GM12878 (cell line): ENCODE data around the gene DUSP15. TPM values are rescaled to one million over a fixed set of nuclear protein-coding genes. Genes with fewer than 3 reads are reported as not detected.

ENCODE experiments used
- ATAC-seq: fragments of 200-7000 bp; cut with Tn5 transposase; 3 replicates; pipeline ENCODE4 v1.9.1; 2020; ENCODE audit warnings: mild to moderate bottlenecking, moderate library complexity
- BruUV-seq: library from RNA; stranded (reverse); fragments of 400-500 nt; replicated peaks from 2 replicates; lab custom pipeline; 2021; lab: Mats Ljungman, UMichigan
- CTCF ChIA-PET: fragments of 300-600 bp; sonication (Branson Sonifier 250); formaldehyde crosslinking; extraction: SDS; loops from one replicate; lab custom pipeline; 2021; ENCODE audit warnings: inconsistent platforms; lab: Yijun Ruan, JAX
- POLR2A ChIA-PET: fragments of 350-600 bp; formaldehyde crosslinking; extraction: SDS; loops from one replicate; lab custom pipeline; 2021; ENCODE audit warnings: inconsistent platforms; lab: Charles Lee
- RAD21 ChIA-PET: fragments of 300-600 bp; sonication (Branson Sonifier 250); formaldehyde crosslinking; loops from one replicate; lab custom pipeline; 2023; ENCODE audit warnings: antibody characterized with exemption; ENCODE audit not compliant: unreplicated experiment; lab: Charles Lee
- SMC1A ChIA-PET: fragments of 300-600 bp; sonication (Branson Sonifier 250); formaldehyde crosslinking; loops from one replicate; lab custom pipeline; 2023; ENCODE audit not compliant: unreplicated experiment, uncharacterized antibody; lab: Charles Lee
- DNase-seq: peaks from one replicate; pipeline ENCODE4 v3.0.0-alpha.2; 2011; ENCODE audit warnings: low read depth, low spot score
- FAIRE-seq: peaks from 3 replicates; lab custom pipeline; 2011; peaks lifted over from hg19 to GRCh38; lab: Jason Lieb, UNC
- H2AFZ ChIP-seq: 2 replicates; pipeline ENCODE4 v1.6.0; 2011; ENCODE audit warnings: low read depth, low read length, control low read depth; ENCODE audit not compliant: control insufficient read depth
- H3K27ac ChIP-seq: 2 replicates; pipeline ENCODE4 v1.5.1; 2011; ENCODE audit warnings: control low read depth; ENCODE audit not compliant: control insufficient read depth, insufficient read depth
- H3K27me3 ChIP-seq, 2 experiments: replicated peaks in 1 of 2; 2 replicates each; pipeline versions ENCODE4 v1.6.0 to v1.6.1; 2011; ENCODE audit warnings: low read length in 1 of 2; ENCODE audit not compliant: control insufficient read depth in 2 of 2, insufficient read depth in 2 of 2
- H3K36me3 ChIP-seq, 2 experiments: 2 replicates each; pipeline ENCODE4 v1.5.1; 2011; ENCODE audit warnings: low read length in 1 of 2; ENCODE audit not compliant: control insufficient read depth in 2 of 2, insufficient read depth in 2 of 2
- H3K4me1 ChIP-seq: 2 replicates; pipeline ENCODE4 v1.6.1; 2011; ENCODE audit warnings: mild to moderate bottlenecking, low read length, moderate library complexity, mixed read lengths; ENCODE audit not compliant: control insufficient read depth, insufficient read depth
- H3K4me2 ChIP-seq: 2 replicates; pipeline ENCODE4 v1.6.0; 2011; ENCODE audit warnings: control low read depth; ENCODE audit not compliant: control insufficient read depth, insufficient read depth
- H3K4me3 ChIP-seq: fragments of 200-600 bp; sonication (generic); 2 replicates; pipeline ENCODE4 v1.5.1; 2016
- H3K79me2 ChIP-seq: 2 replicates; pipeline ENCODE4 v1.6.0; 2011; ENCODE audit warnings: low read length; ENCODE audit not compliant: control insufficient read depth, insufficient read depth
- H3K9ac ChIP-seq: 2 replicates; pipeline ENCODE4 v1.8.0; 2011; ENCODE audit warnings: low read length, control low read depth, mixed read lengths; ENCODE audit not compliant: control insufficient read depth, insufficient read depth
- H3K9me3 ChIP-seq: replicated peaks from 3 replicates; pipeline ENCODE4 v1.5.1; 2011; ENCODE audit warnings: mild to moderate bottlenecking, low read length; ENCODE audit not compliant: control insufficient read depth, insufficient read depth
- H4K20me1 ChIP-seq: 2 replicates; pipeline ENCODE4 v1.6.0; 2011; ENCODE audit not compliant: control insufficient read depth, insufficient read depth
- EP300 ChIP-seq, 2 experiments: fragments of 150-350 bp in 1 of 2; IDR thresholded peaks; 2 replicates each; pipeline ENCODE4 v1.6.1; 2011 to 2012; ENCODE audit warnings: low read depth in 2 of 2, low read length in 2 of 2, borderline replicate concordance in 1 of 2, improper control_type of control experiment in 1 of 2, inconsistent platforms in 1 of 2; ENCODE audit not compliant: control insufficient read depth in 1 of 2
- IKZF1 ChIP-seq: fragments of 450-650 bp; conservative IDR thresholded peaks from 2 replicates; pipeline ENCODE4 v1.6.1; 2017; ENCODE audit warnings: antibody characterized with exemption, mild to moderate bottlenecking
- MEF2B ChIP-seq: fragments of 450-650 bp; IDR thresholded peaks from 2 replicates; pipeline ENCODE4 v1.6.1; 2018; ENCODE audit warnings: mild to moderate bottlenecking, moderate library complexity; ENCODE audit not compliant: partially characterized antibody, poor library complexity, severe bottlenecking
- NFXL1 ChIP-seq: fragments of 450-650 bp; IDR thresholded peaks from 2 replicates; pipeline ENCODE4 v1.6.1; 2017; ENCODE audit warnings: antibody characterized with exemption, mild to moderate bottlenecking, borderline replicate concordance
- NR2F1 ChIP-seq: fragments of 450-650 bp; conservative IDR thresholded peaks from 2 replicates; pipeline ENCODE4 v1.6.1; 2017; ENCODE audit warnings: mild to moderate bottlenecking
- NRF1 ChIP-seq: conservative IDR thresholded peaks from 2 replicates; pipeline ENCODE4 v1.6.1; 2011; ENCODE audit warnings: mild to moderate bottlenecking, low read depth, low read length, improper control_type of control experiment
- ZBTB40 ChIP-seq: fragments of 450-650 bp; IDR thresholded peaks from 2 replicates; pipeline ENCODE4 v1.6.1; 2016; ENCODE audit warnings: mild to moderate bottlenecking, moderate library complexity, borderline replicate concordance
- WGBS: methylation state at CpG from one replicate; pipeline ENCODE4 v1.1.6; 2016; ENCODE audit warnings: low lambda C conversion rate; ENCODE audit not compliant: insufficient replicate concordance, insufficient coverage; ENCODE audit errors: missing lambda C conversion rate; 5-methylcytosine and 5-hydroxymethylcytosine counted together
- in situ Hi-C: fragments of 300-500 bp; cut with MboI; formaldehyde crosslinking; loops from 9 replicates; pipeline ENCODE4 v1.14.3; 2018; ENCODE audit warnings: mixed read lengths
- intact Hi-C: fragments of 100-400 bp; cut with micrococcal nuclease; formaldehyde crosslinking; loops from one replicate; pipeline ENCODE4 v1.14.2; 2022; ENCODE audit not compliant: unreplicated experiment
- polyA plus RNA-seq, 11 experiments: library from polyadenylated mRNA; depleted of rRNA in 4 of 11; unstranded in 6 of 11; stranded (reverse) in 5 of 11; fragments of >200 nt; fragmentation: Nextera tagmentation in 4 of 11; fragmentation: Illumina TruSeq in 1 of 11; extraction: Ambion mirVana in 4 of 11; extraction: Trizol in 1 of 11; gene quantifications; 1 replicate in 1 of 11; 2 replicates in 10 of 11; pipeline versions ENCODE4 v1.2.1 to v1.2.3, GENCODE V29; 2011 to 2016; ENCODE audit warnings: inconsistent platforms in 2 of 11, missing spikeins in 2 of 11, low read depth in 1 of 11
- total RNA-seq, 4 experiments: library from RNA; depleted of rRNA in 3 of 4; stranded (reverse); fragments of >200 nt in 3 of 4; fragmentation: Illumina TruSeq in 1 of 4; extraction: Trizol in 1 of 4; gene quantifications; 2 replicates each; pipeline versions ENCODE4 v1.2.1 to v1.2.3, GENCODE V29; 2013 to 2021
- TF ChIP-seq, protein P1 (sequence below): IDR thresholded peaks from 2 replicates; pipeline ENCODE4 v1.6.1; 2011; ENCODE audit warnings: borderline replicate concordance, low read depth, mild to moderate bottlenecking, moderate library complexity, low read length; ENCODE audit not compliant: insufficient read depth, poor library complexity, severe bottlenecking

The DUSP15 gene
- total and polyA plus RNA-seq, 10 of the 15 experiments (the other 5 are each of a cell fraction or from before 2014, with no cell fraction given), result 0.06 to 2.5 (median 0.67) TPM; not detected in 1

GRCh38 chr20:31918466-31919105 is 48.3 kb upstream of the DUSP15 start:
- H4K20me1 ChIP-seq, result no peaks in the 10 kb centered on the region
- ChIA-PET CTCF (interaction anchor here (1.0 to 3.8 kb wide), 10 partner anchors 10 to 113 kb away, joined by 3 to 23 read pairs (median 5); partner anchors contain the start of gene PDRG1), RAD21 (interaction anchor here (0.7 to 3.5 kb wide), 7 partner anchors 9 to 66 kb away, joined by 3 to 17 read pairs (median 4); no protein-coding TSS in a partner anchor), POLR2A (interaction anchor here (0.6 to 3.2 kb wide), 4 partner anchors 23 to 45 kb away, joined by 3 to 16 read pairs (median 4); no protein-coding TSS in a partner anchor), SMC1A (interaction anchor here (0.9 to 3.7 kb wide), 11 partner anchors 10 to 172 kb away, joined by 3 to 19 read pairs (median 4); partner anchors contain the start of gene PDRG1)
- H3K36me3 ChIP-seq, result no peaks in the 10 kb centered on the region
- no peak overlapping the region for H2AFZ ChIP-seq
- no peaks in the 10 kb centered on the region for H3K9me3 ChIP-seq
- H3K4me2 ChIP-seq, result 0 out of 2 replicates have a peak overlapping the region, but pooled peaks have one; percentile 5
- intact Hi-C loops, result no loop called here
- ATAC-seq (no peak), FAIRE-seq (no peak), DNase-seq (no peak)
- no peaks in the 10 kb centered on the region for H3K27me3 ChIP-seq
- H3K27ac ChIP-seq, result no peak overlapping the region
- in situ Hi-C loops, result no loop called here
- H3K4me3 ChIP-seq, result no peak overlapping the region
- H3K9ac ChIP-seq, result no peak overlapping the region
- WGBS, result 21% methylated on average over 7 of the region's 7 CpGs
- H3K79me2 ChIP-seq, result no peaks in the 10 kb centered on the region
- TF ChIP-seq IKZF1 (0 out of 2 replicates have a peak, but pooled peaks have one; percentile 11), NFXL1 (no peak), EP300 (IDR thresholded peaks at IDR 0.05; ENCODE audit: borderline replicate concordance in 1 of 2, control insufficient read depth in 1 of 2, low read depth in 2 of 2, low read length in 2 of 2) (no peak), MEF2B (peak; percentile 6), NRF1 (no peak), ZBTB40 (no peak), NR2F1 (0 out of 2 replicates have a peak, but pooled peaks have one; percentile 12)
- TF ChIP-seq, protein P1, sequence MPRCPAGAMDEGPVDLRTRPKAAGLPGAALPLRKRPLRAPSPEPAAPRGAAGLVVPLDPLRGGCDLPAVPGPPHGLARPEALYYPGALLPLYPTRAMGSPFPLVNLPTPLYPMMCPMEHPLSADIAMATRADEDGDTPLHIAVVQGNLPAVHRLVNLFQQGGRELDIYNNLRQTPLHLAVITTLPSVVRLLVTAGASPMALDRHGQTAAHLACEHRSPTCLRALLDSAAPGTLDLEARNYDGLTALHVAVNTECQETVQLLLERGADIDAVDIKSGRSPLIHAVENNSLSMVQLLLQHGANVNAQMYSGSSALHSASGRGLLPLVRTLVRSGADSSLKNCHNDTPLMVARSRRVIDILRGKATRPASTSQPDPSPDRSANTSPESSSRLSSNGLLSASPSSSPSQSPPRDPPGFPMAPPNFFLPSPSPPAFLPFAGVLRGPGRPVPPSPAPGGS, result no peak
- H3K4me1 ChIP-seq, result peaks cover 5% of the 10 kb centered on the region
- BruUV-seq, result no TSS peak
